ENCODE data around the gene SLC25A20.

SLC25A20 gene

GRCh38 chr3:48857641-48858040 lies 41.0 kb downstream of the SLC25A20 start:
- Histone ChIP-seq H3K9me3 (ENCODE audit: low read depth, low read length) (no peaks in the 10 kb centered on the region), H3K9ac (ENCODE audit: insufficient read length) (no peak overlapping the region), H3K4me3 (no peak overlapping the region), H3K27ac (no peak overlapping the region), H3K36me3 (ENCODE audit: insufficient read depth, low read length) (no peaks in the 10 kb centered on the region)
- no peak for TF ChIP-seq POLR2AphosphoS5 (IDR thresholded peaks at IDR 0.05; ENCODE audit: borderline replicate concordance, low read depth, low read length)
- TF ChIP-seq EZH2 (IDR thresholded peaks at IDR 0.05), result no peak
- no peak for TF ChIP-seq FOXP2 (optimal IDR thresholded peaks at IDR 0.05; ENCODE audit: control extremely low read depth, extremely low read length, insufficient read depth)
- no peak for DNase-seq (ENCODE audit: low read depth, low spot score)

- DNase-seq (ENCODE audit: low read depth, low spot score), result no peak
- Histone ChIP-seq H3K4me3 (no peak overlapping the region), H3K27ac (no peak overlapping the region), H3K36me3 (ENCODE audit: insufficient read depth, low read length) (no peaks in the 10 kb centered on the region), H3K9ac (ENCODE audit: insufficient read length) (no peak overlapping the region), H3K9me3 (ENCODE audit: low read depth, low read length) (no peaks in the 10 kb centered on the region)
- TF ChIP-seq EZH2 (IDR thresholded peaks at IDR 0.05), result no peak
- TF ChIP-seq POLR2AphosphoS5 (IDR thresholded peaks at IDR 0.05; ENCODE audit: borderline replicate concordance, low read depth, low read length), result no peak
- no peak for TF ChIP-seq FOXP2 (optimal IDR thresholded peaks at IDR 0.05; ENCODE audit: control extremely low read depth, extremely low read length, insufficient read depth)
Observed at GRCh38 chr3:48856469-48856868, 42.2 kb downstream of the SLC25A20 start.

- H3K27ac ChIP-seq, result no peak overlapping the region
- no peaks in the 10 kb centered on the region for H3K36me3 ChIP-seq (ENCODE audit: insufficient read depth, low read length)
- no peak for TF ChIP-seq POLR2AphosphoS5 (IDR thresholded peaks at IDR 0.05; ENCODE audit: borderline replicate concordance, low read depth, low read length)
- TF ChIP-seq FOXP2 (optimal IDR thresholded peaks at IDR 0.05; ENCODE audit: control extremely low read depth, extremely low read length, insufficient read depth), result no peak
- no peak for TF ChIP-seq EZH2 (IDR thresholded peaks at IDR 0.05)
- H3K4me3 ChIP-seq, result no peak overlapping the region
- DNase-seq (ENCODE audit: low read depth, low spot score), result no peak
- no peak overlapping the region for H3K9ac ChIP-seq (ENCODE audit: insufficient read length)
- H3K9me3 ChIP-seq (ENCODE audit: low read depth, low read length), result no peaks in the 10 kb centered on the region
Observed at GRCh38 chr3:48855681-48856447, 42.8 kb downstream of the SLC25A20 start.

GRCh38 chr3:48852151-48852550 lies 46.5 kb downstream of the SLC25A20 start:
- no peak for DNase-seq (ENCODE audit: low read depth, low spot score)
- H3K9ac ChIP-seq (ENCODE audit: insufficient read length), result no peak overlapping the region
- H3K36me3 ChIP-seq (ENCODE audit: insufficient read depth, low read length), result no peaks in the 10 kb centered on the region
- no peak overlapping the region for H3K4me3 ChIP-seq
- no peaks in the 10 kb centered on the region for H3K9me3 ChIP-seq (ENCODE audit: low read depth, low read length)
- TF ChIP-seq POLR2AphosphoS5 (IDR thresholded peaks at IDR 0.05; ENCODE audit: borderline replicate concordance, low read depth, low read length) (no peak), FOXP2 (optimal IDR thresholded peaks at IDR 0.05; ENCODE audit: control extremely low read depth, extremely low read length, insufficient read depth) (no peak), EZH2 (IDR thresholded peaks at IDR 0.05) (no peak)
- H3K27ac ChIP-seq, result no peak overlapping the region

- Histone ChIP-seq H3K9ac (ENCODE audit: insufficient read length) (no peak overlapping the region), H3K4me3 (no peak overlapping the region), H3K9me3 (ENCODE audit: low read depth, low read length) (no peaks in the 10 kb centered on the region), H3K36me3 (ENCODE audit: insufficient read depth, low read length) (no peaks in the 10 kb centered on the region), H3K27ac (no peak overlapping the region)
- DNase-seq (ENCODE audit: low read depth, low spot score), result no peak
- TF ChIP-seq EZH2 (IDR thresholded peaks at IDR 0.05), result no peak
- no peak for TF ChIP-seq POLR2AphosphoS5 (IDR thresholded peaks at IDR 0.05; ENCODE audit: borderline replicate concordance, low read depth, low read length)
- no peak for TF ChIP-seq FOXP2 (optimal IDR thresholded peaks at IDR 0.05; ENCODE audit: control extremely low read depth, extremely low read length, insufficient read depth)
Observed at GRCh38 chr3:48851407-48851806, 47.3 kb downstream of the SLC25A20 start.

GRCh38 chr3:48848816-48849515 lies 49.7 kb downstream of the SLC25A20 start:
- TF ChIP-seq EZH2 (IDR thresholded peaks at IDR 0.05), result no peak
- no peak for TF ChIP-seq POLR2AphosphoS5 (IDR thresholded peaks at IDR 0.05; ENCODE audit: borderline replicate concordance, low read depth, low read length)
- TF ChIP-seq FOXP2 (optimal IDR thresholded peaks at IDR 0.05; ENCODE audit: control extremely low read depth, extremely low read length, insufficient read depth), result no peak
- Histone ChIP-seq H3K9ac (ENCODE audit: insufficient read length) (no peak overlapping the region), H3K4me3 (no peak overlapping the region), H3K27ac (no peak overlapping the region), H3K9me3 (ENCODE audit: low read depth, low read length) (no peaks in the 10 kb centered on the region), H3K36me3 (ENCODE audit: insufficient read depth, low read length) (no peaks in the 10 kb centered on the region)
- no peak for DNase-seq (ENCODE audit: low read depth, low spot score)

- no peaks in the 10 kb centered on the region for H3K9me3 ChIP-seq (ENCODE audit: low read depth, low read length)
- H3K27ac ChIP-seq, result no peak within 1 kb of the TSS
- no peak for DNase-seq (ENCODE audit: low read depth, low spot score)
- H3K36me3 ChIP-seq (ENCODE audit: insufficient read depth, low read length), result no peaks in the 10 kb centered on the region
- TF ChIP-seq FOXP2 (optimal IDR thresholded peaks at IDR 0.05; ENCODE audit: control extremely low read depth, extremely low read length, insufficient read depth) (no peak), POLR2AphosphoS5 (IDR thresholded peaks at IDR 0.05; ENCODE audit: borderline replicate concordance, low read depth, low read length) (peak; percentile 64; the same call in 1 of the 2 replicates), EZH2 (IDR thresholded peaks at IDR 0.05) (no peak)
- peak within 1 kb of the TSS; percentile 64 for H3K9ac ChIP-seq (ENCODE audit: insufficient read length)
- peak within 1 kb of the TSS; percentile 77 for H3K4me3 ChIP-seq
Observed at GRCh38 chr3:48847504-48848423, 50.9 kb downstream of the SLC25A20 start, which contains the start of gene PRKAR2A. Gene PRKAR2A (minus strand): TSS chr3:48847874. CDS start chr3:48847596, 278 bp downstream.

Measured in SK-N-MC (cell line).